Activated CD4-positive, alpha-beta T cell treated with anti-CD3 and anti-CD28 coated beads, Interleukin-2, amount 10 ng/mL, durations not matched to agents 24 days and 14 days (primary cell): ENCODE data around the gene SLC2A4RG. TPM values are rescaled to one million over a fixed set of nuclear protein-coding genes. Genes with fewer than 3 reads are reported as not detected.

Source experiments
- DNase-seq: peaks from one replicate; pipeline ENCODE4 v3.0.0; 2022
- H3K27ac Mint-ChIP-seq: one replicate; pipeline ENCODE4 v1.8.0; 2022; ENCODE audit warnings: mild to moderate bottlenecking, mixed read lengths
- H3K27me3 Mint-ChIP-seq: one replicate; pipeline ENCODE4 v1.8.0; 2022; ENCODE audit warnings: mixed read lengths
- H3K36me3 Mint-ChIP-seq: one replicate; pipeline ENCODE4 v1.8.0; 2022; ENCODE audit warnings: low read depth, mild to moderate bottlenecking, mixed read lengths
- H3K4me1 Mint-ChIP-seq: one replicate; pipeline ENCODE4 v1.8.0; 2021; ENCODE audit warnings: mixed read lengths
- H3K4me3 Mint-ChIP-seq: one replicate; pipeline ENCODE4 v1.8.0; 2022; ENCODE audit warnings: mild to moderate bottlenecking, moderate library complexity, mixed read lengths
- H3K9me3 Mint-ChIP-seq: one replicate; pipeline ENCODE4 v1.8.0; 2021; ENCODE audit warnings: mixed read lengths
- intact Hi-C: fragments of 100-400 bp; cut with micrococcal nuclease; formaldehyde crosslinking; loops from one replicate; pipeline ENCODE4 v1.15.1; 2023
- total RNA-seq: library from RNA; stranded (reverse); gene quantifications from 2 replicates; pipeline ENCODE4 v1.2.3, GENCODE V29; 2022

SLC2A4RG gene
- total RNA-seq, 1 donor from 2014 or later = 41.0 TPM

GRCh38 chr20:63785691-63786131, 46.1 kb downstream of the SLC2A4RG start:
- no peaks in the 10 kb centered on the region for H3K36me3 Mint-ChIP-seq
- no peak overlapping the region for H3K4me3 Mint-ChIP-seq
- intact Hi-C loops = loop anchor here (2.0 kb wide), 1 partner anchor 79 kb away; the partner anchor contains the start of gene TPD52L2

DNA sequence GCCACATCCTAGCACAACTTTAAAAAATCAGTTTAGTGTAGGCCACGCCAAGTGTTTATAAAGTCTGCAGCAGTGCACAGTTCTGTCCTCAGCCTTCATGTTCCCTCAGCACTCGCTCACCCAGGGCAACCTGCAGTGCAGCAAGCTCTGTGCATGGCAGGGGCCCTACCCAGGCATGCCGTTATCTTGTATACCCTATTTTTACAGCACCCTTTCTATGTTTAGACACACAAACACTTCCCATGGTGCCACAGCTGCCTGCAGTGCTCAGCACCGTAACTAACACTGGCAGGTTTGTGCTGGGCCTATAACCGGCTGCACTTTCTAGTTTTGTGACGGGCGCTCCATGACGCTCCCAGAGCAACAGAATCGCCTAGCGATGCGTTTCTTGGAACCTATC, 47.7 kb downstream of the SLC2A4RG start:
- intact Hi-C loops = loop anchor here (2.0 kb wide), 1 partner anchor 77 kb away; the partner anchor contains the start of gene TPD52L2

More at GRCh38 chr20:63785691-63786131, 46.1 kb downstream of the SLC2A4RG start:
- H3K27ac Mint-ChIP-seq = no peak overlapping the region
- no peak for DNase-seq
- no peaks in the 10 kb centered on the region for H3K27me3 Mint-ChIP-seq
- H3K9me3 Mint-ChIP-seq = no peaks in the 10 kb centered on the region
- peaks cover 14% of the 10 kb centered on the region for H3K4me1 Mint-ChIP-seq

GRCh38 chr20:63787749-63788148, 48.2 kb downstream of the SLC2A4RG start:
- H3K4me1 Mint-ChIP-seq = peaks cover 7% of the 10 kb centered on the region
- no peak for DNase-seq
- intact Hi-C loops = loop anchor here (2.0 kb wide), 1 partner anchor 77 kb away; the partner anchor contains the start of gene TPD52L2
- no peaks in the 10 kb centered on the region for H3K9me3 Mint-ChIP-seq
- no peak overlapping the region for H3K27ac Mint-ChIP-seq
- no peaks in the 10 kb centered on the region for H3K27me3 Mint-ChIP-seq
- H3K4me3 Mint-ChIP-seq = no peak overlapping the region
- no peaks in the 10 kb centered on the region for H3K36me3 Mint-ChIP-seq

More for the DNA sequence above, 47.7 kb downstream of the SLC2A4RG start:
- Mint-ChIP-seq H3K27ac (no peak overlapping the region), H3K36me3 (no peaks in the 10 kb centered on the region), H3K4me1 (peaks cover 11% of the 10 kb centered on the region), H3K9me3 (no peaks in the 10 kb centered on the region), H3K27me3 (no peaks in the 10 kb centered on the region), H3K4me3 (no peak overlapping the region)
- DNase-seq = no peak

DNA sequence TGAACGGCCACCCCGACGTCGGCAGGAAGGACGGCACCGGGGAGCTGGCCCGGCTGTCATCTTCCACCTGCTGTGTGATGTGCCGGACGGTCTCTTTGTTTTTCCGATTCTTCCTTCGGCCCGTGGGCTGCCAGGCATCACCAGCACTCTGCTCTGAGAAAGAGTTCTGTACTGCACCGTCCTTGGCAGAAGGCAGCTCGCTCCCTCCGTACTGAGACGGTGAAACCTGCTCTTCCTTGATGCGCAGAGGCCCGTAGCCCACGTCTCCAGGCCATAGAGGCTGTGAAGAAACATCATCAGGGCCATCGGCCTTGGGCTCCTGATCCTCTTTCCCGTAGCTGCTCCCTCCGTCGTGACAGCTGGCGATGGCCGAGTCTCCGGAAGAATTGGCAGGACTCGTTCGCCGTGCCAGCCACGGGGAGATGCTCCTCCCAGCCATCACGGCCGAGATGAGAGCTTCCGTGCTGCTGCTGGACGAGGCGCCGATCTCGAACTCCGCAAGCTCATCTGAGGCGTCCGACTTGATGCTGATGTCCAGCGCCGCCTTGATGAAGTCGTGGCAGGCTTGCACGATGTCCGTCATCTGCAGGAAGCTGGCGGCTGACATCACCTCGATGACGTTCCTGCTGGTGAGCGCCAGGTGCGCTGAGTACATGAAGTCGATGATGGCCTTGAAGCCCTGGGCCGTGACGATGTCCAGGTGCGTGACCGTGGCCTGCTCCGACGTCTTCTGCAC, 50.4 kb downstream of the SLC2A4RG start:
- Mint-ChIP-seq H3K4me3 (no peak overlapping the region), H3K27me3 (peaks cover 10% of the 10 kb centered on the region), H3K36me3 (no peaks in the 10 kb centered on the region), H3K4me1 (peaks cover 7% of the 10 kb centered on the region), H3K27ac (no peak overlapping the region), H3K9me3 (no peaks in the 10 kb centered on the region)
- intact Hi-C loops = no loop called here
- DNase-seq = no peak

DNA sequence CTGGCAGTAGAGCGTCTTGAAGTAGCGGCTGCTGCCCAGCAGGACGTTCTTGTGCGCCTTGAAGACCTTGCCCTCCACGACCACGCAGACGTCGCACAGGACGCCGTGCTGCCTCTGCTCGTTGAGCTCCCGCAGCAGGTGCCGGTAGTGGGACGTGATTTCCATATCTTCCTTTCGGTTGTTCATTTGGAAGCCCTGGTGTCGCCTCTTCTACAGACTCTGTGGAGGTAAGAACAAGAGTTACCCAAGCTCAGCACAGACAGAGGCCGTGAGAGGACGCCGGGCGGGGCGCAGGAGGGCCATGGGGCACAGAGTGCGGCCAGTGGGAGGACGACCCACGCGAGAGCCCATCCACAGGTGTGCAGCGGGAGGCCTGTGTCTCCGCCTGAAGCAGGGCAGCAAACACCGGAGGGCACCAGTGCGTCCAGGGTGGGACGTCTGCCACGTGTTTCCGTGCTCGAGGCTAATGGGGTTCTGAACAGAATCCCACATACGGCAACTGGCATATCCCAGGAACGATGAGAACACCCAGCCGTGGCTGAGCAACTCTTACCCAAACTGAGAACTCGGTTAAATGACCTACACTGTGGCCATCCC, 51.1 kb downstream of the SLC2A4RG start:
- no peaks in the 10 kb centered on the region for H3K9me3 Mint-ChIP-seq
- H3K36me3 Mint-ChIP-seq = no peaks in the 10 kb centered on the region
- peaks cover 14% of the 10 kb centered on the region for H3K27me3 Mint-ChIP-seq
- H3K4me3 Mint-ChIP-seq = no peak overlapping the region
- H3K27ac Mint-ChIP-seq = no peak overlapping the region
- intact Hi-C loops = no loop called here
- peaks cover 9% of the 10 kb centered on the region for H3K4me1 Mint-ChIP-seq
- DNase-seq = no peak

- Mint-ChIP-seq H3K4me1 (peaks cover 5% of the 10 kb centered on the region), H3K4me3 (no peak overlapping the region), H3K27me3 (peaks cover 19% of the 10 kb centered on the region), H3K36me3 (no peaks in the 10 kb centered on the region), H3K27ac (no peak overlapping the region), H3K9me3 (no peaks in the 10 kb centered on the region)
- DNase-seq = no peak
- intact Hi-C loops = no loop called here
These were observed 52.1 kb downstream of the SLC2A4RG start for GRCh38 chr20:63791497-63792156.

GRCh38 chr20:63792866-63793265, 53.3 kb downstream of the SLC2A4RG start:
- intact Hi-C loops = no loop called here
- Mint-ChIP-seq H3K27me3 (peaks cover 23% of the 10 kb centered on the region), H3K4me3 (no peak overlapping the region), H3K36me3 (no peaks in the 10 kb centered on the region), H3K27ac (no peak overlapping the region), H3K9me3 (no peaks in the 10 kb centered on the region), H3K4me1 (peaks cover 5% of the 10 kb centered on the region)
- DNase-seq = no peak

Other genes starting within 250 kb of the SLC2A4RG start
- 0.28 and 0.66 TPM in 2 replicates for gene EEF1A2, start 240.7 kb upstream of the SLC2A4RG start, total RNA-seq
- 125 and 130 TPM in 2 replicates for gene PPDPF, start 219.0 kb upstream of the SLC2A4RG start, total RNA-seq
- 0.19 and 0.35 TPM in 2 replicates for gene PTK6, start 202.4 kb upstream of the SLC2A4RG start, total RNA-seq
- gene SRMS, start 192.0 kb upstream of the SLC2A4RG start, total RNA-seq = not detected in 2 replicates
- gene FNDC11, start 185.6 kb upstream of the SLC2A4RG start, total RNA-seq = 0.12 and 0.16 TPM in 2 replicates
- 13.7 and 15.9 TPM in 2 replicates for gene HELZ2, start 165.5 kb upstream of the SLC2A4RG start, total RNA-seq
- 13.9 and 14.1 TPM in 2 replicates for gene GMEB2, start 112.7 kb upstream of the SLC2A4RG start, total RNA-seq
- gene STMN3, start 86.4 kb upstream of the SLC2A4RG start, total RNA-seq = 9.7 and 10.7 TPM in 2 replicates
- 60.7 and 64.7 TPM in 2 replicates for gene RTEL1, start 81.5 kb upstream of the SLC2A4RG start, total RNA-seq
- not detected in 2 replicates for gene TNFRSF6B, start 43.1 kb upstream of the SLC2A4RG start, total RNA-seq
- 63.4 and 70.4 TPM in 2 replicates for gene ARFRP1, start 31.8 kb upstream of the SLC2A4RG start, total RNA-seq
- 37.3 and 38.1 TPM in 2 replicates for gene ZGPAT, start 31.7 kb upstream of the SLC2A4RG start, total RNA-seq
- 10.1 and 12.2 TPM in 2 replicates for gene LIME1, start 3.1 kb upstream of the SLC2A4RG start, total RNA-seq
- gene ZBTB46, start 91.5 kb downstream of the SLC2A4RG start, total RNA-seq = 0.84 and 1.0 TPM in 2 replicates
- 0.19 TPM in 1 of 2 replicates, not detected in the other for gene ABHD16B, start 121.7 kb downstream of the SLC2A4RG start, total RNA-seq
- gene TPD52L2, start 125.5 kb downstream of the SLC2A4RG start, total RNA-seq = 75.9 and 78.8 TPM in 2 replicates
- gene DNAJC5, start 155.3 kb downstream of the SLC2A4RG start, total RNA-seq = 42.3 and 43.1 TPM in 2 replicates
- 48.1 and 49.5 TPM in 2 replicates for gene UCKL1, start 216.6 kb downstream of the SLC2A4RG start, total RNA-seq
- gene ZNF512B, start 230.2 kb downstream of the SLC2A4RG start, total RNA-seq = 26.0 and 26.9 TPM in 2 replicates
- 34.4 and 37.5 TPM in 2 replicates for gene SAMD10, start 239.9 kb downstream of the SLC2A4RG start, total RNA-seq
- gene PRPF6, start 241.4 kb downstream of the SLC2A4RG start, total RNA-seq = 79.5 and 81.3 TPM in 2 replicates